Stimulated activated CD4-positive, alpha-beta T cell treated with anti-CD3 and anti-CD28 coated beads, Interleukin-4, amount 100 ng/mL, for 1 hour (primary cell): ENCODE results near the gene RALGAPA2.

Experiments
- DNase-seq: peaks from one replicate; pipeline ENCODE4 v3.0.0-alpha.2; 2020

RALGAPA2 gene

DNA sequence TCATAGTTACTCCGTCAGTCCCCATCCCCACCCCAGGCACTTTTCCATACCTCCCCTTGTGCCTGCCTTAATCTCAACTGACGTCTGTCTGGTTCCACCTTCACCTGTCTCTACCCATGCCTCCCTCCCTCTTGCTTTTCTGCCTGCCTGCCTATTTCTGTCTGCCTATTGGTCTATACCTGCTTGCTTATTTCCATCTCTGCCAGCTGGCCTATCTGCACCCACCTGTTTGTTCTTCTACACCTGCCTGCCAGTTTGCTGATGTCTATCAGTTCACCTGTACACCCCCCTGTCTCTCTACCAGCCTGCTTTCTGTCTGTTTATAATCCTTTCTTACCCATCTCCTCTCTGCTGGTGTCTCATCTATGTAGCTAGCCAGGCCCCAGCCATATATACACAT, 87.5 kb downstream of the RALGAPA2 start:
- DNase-seq, result no peak

DNA sequence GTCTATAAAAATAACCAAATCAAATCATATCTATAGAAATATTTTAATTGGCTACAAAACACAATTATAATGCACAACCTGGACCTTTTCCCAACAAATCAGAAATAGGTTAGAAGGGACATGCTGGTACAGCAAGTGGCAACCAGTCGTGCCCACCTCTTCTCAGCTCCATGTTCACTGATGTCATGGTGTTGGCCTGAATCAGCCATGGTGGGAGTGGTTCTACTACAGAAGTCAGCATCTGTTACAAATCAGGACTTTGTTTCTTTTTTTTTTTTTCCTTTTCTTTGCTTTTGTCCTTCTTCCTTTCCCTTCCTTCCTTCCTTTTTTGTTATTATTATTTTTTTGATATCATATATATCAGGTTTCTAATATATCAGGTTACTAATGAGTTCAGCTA, 91.2 kb downstream of the RALGAPA2 start:
- no peak for DNase-seq

DNA sequence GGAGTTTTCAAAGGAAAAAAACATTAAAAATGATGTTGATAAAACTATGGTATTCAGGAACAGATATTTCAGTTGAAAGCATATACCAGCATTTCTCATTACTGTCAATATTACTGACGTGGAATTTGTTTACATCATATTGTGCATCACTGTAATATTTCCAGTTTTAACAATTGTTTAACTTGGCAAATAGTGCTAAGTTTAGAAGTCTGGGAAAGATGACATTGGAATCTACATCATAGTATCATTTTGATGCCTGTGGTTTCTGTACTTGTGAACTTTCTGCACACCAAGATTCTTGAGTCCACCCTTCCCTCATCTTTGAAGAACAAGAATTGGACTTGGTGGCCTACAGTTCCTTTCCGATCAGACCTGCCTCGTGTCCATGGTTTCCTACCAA, 98.1 kb downstream of the RALGAPA2 start:
- no peak for DNase-seq

DNA sequence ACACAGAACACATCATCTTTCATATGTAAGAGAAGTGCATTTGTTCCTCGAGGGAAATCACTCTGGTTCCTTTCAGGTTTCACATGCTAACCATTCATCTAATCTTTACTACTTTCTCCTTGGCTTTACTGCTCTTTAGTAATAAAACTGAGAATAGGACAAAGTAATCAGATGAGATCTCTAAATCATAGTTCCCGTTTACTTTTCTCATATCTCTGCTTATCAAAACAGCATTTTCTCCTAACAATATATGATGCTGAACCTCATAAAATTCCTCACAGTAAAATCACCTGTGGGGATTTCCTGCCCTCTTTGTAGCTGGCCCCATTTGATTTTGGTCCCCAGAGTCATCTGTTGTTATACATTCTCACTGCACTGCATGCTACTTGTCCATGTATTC, 100.2 kb downstream of the RALGAPA2 start:
- no peak for DNase-seq

DNA sequence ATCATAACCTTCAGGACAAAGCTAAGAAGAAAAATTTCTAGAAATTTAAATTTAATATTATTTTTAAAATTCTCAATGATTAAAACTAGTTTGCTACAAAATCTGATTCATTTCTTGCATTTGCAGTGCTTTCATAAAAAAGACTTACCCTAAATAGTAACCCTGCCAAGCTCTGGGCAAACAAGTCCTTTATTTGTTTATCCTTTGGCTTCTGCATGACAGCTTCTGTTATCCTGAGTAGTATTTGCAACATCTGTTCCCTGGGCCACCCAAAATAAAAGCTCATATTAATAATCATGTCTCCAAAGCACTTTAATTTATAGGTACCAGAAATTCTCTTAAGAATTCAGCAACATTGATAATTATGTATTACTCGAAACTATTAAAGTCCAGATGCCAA, 101.3 kb downstream of the RALGAPA2 start:
- no peak for DNase-seq

DNA sequence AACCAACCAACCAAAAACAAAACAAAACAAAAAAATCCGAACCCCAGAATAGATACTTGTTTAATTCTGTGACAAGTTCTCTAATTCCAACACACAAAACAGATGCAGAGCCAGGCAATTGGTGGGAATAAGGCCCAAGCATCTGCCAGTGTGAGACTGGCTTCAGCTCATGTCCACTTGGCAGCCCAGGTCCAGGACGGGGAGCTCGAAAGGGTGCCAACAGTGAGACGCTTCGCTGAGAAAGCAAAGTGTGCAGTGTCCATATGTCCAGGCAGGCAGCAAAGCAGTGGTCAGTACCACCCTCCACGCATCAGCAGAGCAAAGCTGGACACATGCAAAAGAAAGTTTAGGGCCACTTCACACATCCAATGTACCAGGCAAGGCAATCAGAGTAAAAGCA, 102.9 kb downstream of the RALGAPA2 start:
- DNase-seq, result no peak

DNA sequence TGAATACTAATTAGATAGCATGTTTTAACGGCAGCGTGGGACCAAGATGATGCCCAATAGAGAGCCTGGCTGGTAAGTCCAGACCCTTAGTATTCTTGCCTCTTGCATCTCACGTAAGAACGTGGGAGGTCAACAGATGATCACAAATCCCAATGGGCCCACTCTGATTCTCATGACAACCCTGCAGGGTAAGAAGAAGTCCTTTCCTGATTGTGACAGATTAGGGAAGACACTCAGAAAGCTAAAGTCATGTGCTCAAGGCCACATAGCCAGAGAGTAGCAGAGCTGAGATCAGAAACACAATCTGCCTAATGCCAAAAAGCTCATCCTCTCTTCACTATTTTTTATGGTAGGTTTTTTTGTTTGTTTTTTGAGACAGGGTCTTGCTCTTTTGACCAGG, 103.8 kb downstream of the RALGAPA2 start:
- DNase-seq, result no peak

DNA sequence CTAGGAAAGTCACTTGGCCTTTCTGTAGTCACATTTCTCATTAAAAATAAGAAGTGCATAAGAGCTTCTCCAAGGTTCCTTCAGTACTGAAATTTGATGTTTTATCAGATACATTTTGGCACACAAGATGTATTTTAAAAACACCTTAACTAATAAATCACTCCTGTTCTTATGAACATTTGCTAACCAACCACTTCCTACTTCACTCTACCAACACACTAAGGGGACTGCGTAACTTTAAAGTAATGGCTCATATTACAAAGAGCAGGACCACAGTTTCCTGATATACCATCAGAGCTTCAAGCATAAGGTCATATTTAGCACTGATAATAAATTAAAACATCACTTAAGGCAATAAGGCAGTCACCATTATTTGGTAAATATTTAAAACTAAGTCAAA, 104.4 kb downstream of the RALGAPA2 start:
- no peak for DNase-seq

DNA sequence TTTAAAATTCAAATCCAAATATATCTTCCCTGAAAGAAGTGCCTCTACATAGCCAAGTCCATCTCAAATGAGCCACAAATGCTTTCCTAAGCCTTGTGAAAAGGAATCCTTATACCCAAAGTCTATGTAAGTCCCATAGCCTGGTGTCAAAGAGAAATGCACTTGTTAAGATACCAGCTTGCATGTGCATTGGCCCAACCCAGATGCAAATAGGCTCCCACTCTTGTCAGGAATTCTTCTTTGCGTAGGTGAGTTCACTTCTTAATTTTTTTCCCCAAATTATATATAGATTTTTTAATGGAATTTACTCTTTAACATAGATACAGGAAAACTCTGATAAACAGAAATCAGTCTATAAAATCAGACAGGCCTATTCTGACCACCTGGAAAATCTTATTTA, 105.6 kb downstream of the RALGAPA2 start:
- DNase-seq, result no peak

DNA sequence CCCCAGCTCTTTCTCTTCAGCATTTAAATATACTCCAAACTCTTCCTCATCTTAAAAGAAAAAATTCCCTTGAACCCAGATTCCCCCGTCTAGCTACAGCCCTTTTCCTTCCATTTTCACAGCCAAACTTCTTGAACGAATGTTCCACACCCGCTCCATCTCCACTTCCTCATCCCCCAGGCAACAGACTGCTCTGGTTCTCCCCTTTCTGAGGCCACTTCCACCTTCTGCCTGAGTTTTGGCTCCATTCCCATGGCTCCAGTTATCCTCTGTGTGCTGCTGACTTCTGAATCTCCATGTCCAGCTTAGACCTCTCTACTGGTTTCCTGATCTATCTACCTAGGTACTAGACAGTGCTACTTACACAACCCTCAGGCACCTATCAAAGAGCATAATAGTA, 106.4 kb downstream of the RALGAPA2 start:
- DNase-seq, result no peak

DNA sequence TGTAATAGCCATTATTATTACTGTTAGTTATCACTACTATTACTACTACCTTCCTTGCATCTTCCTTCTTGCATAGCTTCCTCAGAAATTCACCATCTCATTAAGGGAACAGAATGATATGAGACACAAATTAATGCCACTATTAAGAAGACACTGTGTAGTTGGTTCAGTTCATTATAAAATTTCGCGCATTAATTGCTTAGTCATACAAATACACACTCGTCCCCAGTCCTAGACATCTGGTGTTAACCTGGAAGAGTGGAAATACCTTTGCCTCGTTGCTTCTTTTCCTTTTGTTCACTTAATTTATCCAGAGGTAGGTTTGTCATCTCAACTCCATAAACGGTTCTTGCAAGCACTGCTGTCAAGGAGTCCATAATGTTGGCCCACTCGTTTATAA, 107.5 kb downstream of the RALGAPA2 start:
- no peak for DNase-seq

DNA sequence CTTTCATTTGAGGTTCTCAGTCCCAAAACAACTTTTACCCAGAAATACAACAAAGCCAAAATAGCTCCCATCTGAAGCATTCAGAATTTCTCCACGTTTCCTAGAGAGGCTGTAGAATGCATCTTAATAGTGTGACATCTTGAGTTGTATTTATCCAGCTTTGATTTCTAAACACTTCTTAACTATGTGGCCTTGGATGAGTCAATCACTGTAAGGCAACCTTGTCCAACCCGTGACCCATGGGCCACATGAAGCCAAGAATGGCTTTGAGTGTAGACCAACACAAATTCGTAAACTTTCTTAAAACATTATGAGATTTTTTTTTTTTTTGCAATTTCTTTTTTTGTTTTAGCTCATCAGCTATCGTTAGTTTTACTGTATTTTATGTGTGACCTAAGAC, 108.1 kb downstream of the RALGAPA2 start:
- DNase-seq, result no peak

DNA sequence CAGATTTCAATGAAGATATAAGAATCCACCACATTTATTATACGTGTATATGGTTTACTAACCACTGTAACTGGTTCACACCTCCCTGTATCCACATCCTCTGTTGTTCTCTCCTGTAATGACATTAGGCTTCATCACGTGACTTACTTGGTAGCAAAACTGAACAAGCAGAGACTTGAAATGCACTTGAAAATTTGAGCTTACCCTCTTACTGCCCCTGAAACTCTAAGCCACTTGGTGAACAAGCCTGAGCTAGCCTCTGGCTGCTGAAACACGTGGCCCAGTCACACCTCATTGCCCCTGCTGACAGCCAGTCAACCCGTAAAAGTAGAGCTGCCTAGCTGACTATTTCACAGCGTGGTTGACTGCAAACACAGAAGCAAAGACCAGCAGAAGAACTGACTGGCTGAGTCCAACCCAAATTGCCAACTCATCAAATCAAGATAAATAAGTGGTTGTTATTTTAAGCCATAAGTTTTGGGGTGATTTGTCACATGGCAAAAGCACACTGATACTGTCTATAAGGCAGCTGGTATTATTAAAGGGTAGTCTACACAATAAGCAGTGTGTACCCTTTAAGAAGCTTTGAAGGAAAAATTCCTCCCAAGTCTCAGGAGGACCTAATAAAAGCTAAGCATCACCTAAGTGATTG, 109.0 kb downstream of the RALGAPA2 start:
- DNase-seq, result no peak

DNA sequence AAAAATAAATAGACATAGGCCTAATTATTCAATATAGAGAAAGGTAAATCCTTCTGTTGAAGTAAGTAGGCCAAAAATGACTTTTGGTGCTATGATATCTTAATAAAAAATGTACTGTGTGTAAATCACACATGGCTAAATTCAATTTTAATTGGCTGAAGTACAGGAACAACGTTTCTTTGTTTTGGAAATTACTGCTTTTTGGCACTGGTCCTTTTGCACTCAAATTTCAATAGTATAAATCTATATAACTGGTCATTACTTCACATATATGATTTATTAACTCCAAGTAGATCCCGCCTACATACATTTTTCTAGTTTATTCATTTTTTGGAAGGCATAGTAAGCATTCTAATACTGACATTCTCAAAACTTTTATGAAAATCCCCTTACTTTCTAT, 114.5 kb downstream of the RALGAPA2 start:
- DNase-seq, result no peak

DNA sequence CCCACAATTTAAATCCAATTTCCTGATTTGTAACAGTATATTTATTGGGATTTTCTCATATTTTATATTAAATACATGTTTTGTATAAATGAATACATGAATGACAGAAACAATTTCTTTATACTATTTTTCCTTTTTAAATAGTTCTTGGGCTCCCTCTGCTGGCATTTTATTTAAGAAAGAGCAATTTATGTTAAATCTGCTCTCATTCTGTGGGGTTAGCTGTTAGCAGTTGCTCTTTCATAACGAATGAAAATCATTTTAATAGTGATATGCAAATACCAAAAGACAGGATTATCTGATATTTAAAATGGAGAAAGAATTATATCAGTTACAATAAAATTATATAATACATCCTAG, 118.3 kb downstream of the RALGAPA2 start:
- DNase-seq, result no peak

DNA sequence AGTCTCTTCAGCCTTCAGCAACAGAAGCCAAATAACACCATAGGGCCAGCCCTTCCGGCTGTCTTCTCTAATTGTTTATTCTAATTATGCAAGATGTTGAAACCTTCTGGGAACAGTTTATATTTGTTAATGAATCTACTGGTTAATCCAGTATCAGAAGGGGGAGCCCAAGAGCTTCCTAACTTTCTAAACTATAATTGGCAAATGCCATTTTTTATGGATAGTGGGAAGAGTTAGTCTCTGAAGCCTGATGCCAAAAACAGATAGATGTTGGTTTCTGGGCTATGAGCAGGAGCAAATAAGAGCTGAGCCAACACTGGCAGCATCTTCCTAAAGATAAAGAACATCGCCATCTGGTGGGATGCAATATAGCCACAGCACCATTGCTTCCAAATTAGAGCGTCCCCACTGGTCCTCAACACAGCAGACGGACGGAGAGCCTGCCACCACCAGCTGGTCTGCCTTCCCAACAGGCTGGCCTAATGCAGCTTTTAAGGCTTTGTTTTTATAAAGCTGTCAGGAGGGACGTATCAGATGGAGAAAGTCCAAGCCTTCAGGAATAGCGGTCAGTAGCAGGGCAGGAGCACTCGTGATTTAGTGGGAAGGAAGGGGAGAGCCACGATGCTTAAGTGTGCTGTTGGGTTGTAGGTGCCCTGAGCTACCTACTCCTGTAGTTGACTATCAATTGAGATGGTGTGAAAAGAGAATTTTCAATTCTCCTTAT, 118.8 kb downstream of the RALGAPA2 start:
- DNase-seq, result no peak

DNA sequence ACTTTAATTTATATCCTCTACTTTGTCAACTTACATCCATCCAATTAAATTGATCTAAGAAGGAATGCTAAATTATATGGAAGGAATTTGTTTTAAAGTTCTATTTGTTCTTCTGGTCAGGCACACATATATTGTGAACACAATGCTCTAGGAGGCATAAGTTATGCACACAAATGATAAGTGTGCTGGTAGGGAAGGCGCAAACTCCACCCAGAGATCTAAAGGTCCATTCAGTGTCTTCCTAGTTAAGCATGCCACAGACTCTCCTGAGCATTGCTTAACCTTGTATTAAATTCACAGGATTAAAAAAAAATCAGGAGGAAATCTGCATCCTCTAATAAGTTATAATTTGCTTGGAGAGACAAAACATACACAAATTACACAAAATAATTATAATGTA, 127.3 kb downstream of the RALGAPA2 start:
- no peak for DNase-seq

DNA sequence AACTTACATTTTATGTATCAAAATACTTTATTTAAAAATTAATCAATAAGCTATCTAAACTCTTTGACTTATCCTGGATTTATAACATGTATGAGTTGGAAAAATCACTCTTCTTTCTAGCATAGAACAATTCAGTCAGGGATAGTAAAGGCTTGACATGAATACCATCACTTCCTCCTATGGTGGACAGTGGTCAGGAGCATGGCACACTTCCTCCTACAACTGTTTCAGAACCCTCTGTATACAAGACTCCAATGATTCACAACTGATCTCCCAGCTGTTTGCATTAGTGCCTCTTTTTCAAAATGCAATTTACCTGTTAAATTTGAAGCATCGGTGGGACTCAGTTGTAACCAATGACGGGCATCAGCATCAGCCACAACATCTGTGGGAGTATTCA, 129.7 kb downstream of the RALGAPA2 start:
- DNase-seq, result no peak

DNA sequence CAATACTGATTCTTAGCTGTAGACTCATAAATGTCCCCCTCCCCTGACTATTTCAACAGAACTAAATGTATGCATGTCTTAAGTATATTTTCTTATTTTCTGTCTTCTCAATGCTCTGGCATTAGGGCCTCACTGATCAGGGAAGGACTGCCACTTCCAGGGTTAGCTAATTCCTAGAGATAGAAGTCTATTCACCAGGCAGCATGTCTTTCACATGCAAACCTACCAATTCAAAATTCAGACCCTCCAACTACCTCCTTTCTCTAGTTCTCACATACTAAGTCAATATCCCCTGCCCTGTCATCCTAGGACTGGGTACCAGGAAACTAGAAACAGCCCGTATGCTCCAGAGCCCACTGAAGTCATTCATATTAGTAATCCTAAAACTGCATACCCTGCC, 132.3 kb downstream of the RALGAPA2 start:
- no peak for DNase-seq

DNA sequence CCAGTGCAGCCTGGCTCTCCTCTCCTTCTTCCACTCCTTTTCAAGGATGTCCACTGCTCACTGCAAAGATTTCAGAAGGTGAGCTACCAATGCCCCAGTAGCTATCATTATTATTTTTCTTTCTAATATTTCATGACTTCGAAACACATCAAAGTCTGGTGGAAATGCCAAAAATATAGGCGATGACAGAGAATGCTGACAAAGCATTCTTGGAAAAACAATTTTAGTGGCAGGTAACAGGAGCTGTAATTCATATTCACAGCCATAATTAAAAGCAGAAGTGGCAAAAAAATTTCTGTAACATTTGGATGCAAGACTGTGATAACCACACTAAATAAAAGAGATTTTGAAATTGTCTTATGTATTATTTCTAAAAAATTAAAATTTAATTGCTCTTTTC, 133.6 kb downstream of the RALGAPA2 start:
- no peak for DNase-seq

DNA sequence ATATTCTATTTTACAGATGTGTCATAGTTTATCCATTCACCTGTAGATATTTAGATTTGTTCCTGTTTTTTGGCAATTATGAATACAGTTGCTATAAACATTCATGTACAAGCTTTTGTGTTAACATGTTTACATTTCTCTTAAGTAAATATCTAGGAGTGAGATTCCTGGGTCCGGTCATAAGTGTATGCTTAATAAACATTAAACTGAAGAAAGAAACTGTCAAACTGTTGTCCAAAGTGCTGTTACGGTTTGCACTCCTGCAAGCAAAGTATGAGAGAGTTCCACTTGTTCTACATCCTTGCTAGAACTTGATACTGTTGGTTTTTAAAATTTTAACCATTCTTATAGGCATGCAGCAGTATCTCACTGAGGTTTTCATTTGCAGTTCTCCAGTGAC, 138.6 kb downstream of the RALGAPA2 start:
- DNase-seq, result no peak

DNA sequence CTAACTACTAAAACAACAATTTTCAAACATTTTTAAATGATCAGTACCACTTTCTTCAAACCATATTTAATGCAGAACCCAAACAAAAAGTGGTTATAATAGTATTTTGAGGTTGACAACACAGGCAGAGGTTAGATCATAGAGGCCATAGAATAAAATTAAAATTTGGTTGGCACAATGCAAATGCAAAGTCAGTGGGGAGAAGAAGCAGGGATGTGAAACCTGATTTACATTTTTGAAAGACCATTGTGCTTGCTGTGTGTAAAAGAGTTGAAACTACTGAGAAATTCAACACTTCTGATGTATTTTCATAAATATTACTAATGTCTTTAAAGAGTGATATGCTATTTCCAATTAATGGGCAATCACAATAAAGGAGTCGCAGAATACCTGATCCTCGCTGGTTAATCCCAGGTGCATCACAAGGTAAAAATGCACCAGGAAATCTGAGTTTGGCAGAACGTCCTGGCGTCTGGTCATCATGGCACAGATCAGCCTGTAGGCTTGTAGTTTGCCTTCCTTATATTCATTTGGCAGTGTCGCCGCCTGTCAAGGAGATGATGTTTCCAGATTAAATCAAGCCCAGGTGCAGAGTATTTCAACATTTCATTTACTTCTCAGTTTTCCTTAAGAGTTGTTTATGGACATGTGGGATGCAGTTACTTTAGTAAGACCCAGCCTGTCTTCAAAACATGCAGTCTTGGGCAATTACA, 141.2 kb downstream of the RALGAPA2 start:
- DNase-seq, result no peak

DNA sequence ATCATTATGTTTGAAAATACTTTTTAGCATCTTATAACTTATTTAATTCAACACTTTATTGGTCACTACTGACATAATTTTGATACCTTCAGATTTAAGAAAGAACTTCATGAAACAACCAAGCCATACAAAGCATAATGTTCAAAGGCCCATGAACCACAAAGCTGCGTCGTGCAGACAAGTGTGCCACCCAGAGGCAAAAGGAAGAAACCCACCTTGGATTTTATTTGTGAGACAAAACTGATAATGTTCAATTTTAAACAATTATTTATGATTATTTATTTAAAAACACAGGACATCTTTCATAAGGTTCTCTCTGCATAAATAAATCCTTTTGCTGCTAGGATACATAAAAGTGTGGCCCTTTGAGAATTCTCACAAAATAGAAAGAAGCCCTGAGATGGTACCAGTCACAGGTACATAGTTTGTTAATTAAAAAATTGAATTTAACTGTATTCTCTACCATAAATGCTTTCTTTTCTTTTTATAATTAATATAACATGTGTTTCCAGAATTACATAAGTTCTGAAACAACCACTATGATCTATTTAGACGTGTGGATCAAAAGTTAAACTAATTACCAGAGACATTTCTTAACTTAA, 143.7 kb downstream of the RALGAPA2 start:
- peak; percentile 15 for DNase-seq

DNA sequence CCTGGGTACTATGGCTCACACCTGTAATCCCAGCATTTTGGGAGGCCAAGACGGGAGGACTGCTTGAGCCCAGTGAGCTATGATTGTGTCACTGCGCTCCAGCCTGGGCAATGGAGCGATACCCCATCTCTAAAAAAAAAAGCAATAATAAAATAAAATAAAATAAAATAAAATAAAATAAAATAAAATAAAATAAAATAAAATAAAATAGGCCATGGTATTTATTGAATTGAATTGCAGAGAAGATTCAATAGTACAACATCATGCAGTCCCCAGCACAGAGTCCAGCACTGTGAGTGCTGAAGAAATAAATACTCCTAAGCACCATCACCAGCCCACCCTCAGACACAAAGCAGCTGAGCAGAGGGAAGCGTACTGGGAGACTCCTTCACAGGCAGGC, 144.7 kb downstream of the RALGAPA2 start:
- DNase-seq, result no peak
